Neuronal stem cell (in vitro differentiated cells): ENCODE results near the gene RANBP1.

Experiments
- DNase-seq: peaks from one replicate; pipeline ENCODE4 v3.0.0-alpha.2; 2013; ENCODE audit warnings: low spot score
- H2AFZ ChIP-seq: one replicate; pipeline ENCODE4 v1.6.1; 2013; ENCODE audit warnings: mild to moderate bottlenecking, low read length, inconsistent platforms
- H2AK5ac ChIP-seq: 2 replicates; pipeline ENCODE4 v1.6.1; 2013; ENCODE audit warnings: low read depth, mild to moderate bottlenecking, inconsistent platforms, low read length, moderate library complexity, mixed read lengths
- H2BK120ac ChIP-seq: 2 replicates; pipeline ENCODE4 v1.6.1; 2013; ENCODE audit warnings: low read depth, mild to moderate bottlenecking, inconsistent platforms, low read length, moderate library complexity, mixed read lengths
- H2BK12ac ChIP-seq: one replicate; pipeline ENCODE4 v1.6.1; 2013; ENCODE audit warnings: low read length, inconsistent platforms
- H2BK15ac ChIP-seq: 2 replicates; pipeline ENCODE4 v1.6.1; 2013; ENCODE audit warnings: mild to moderate bottlenecking, low read length, inconsistent platforms, mixed read lengths
- H2BK5ac ChIP-seq: one replicate; pipeline ENCODE4 v1.6.1; 2013; ENCODE audit warnings: inconsistent platforms, mild to moderate bottlenecking, low read length, moderate library complexity
- H3K14ac ChIP-seq: one replicate; pipeline ENCODE4 v1.6.1; 2013; ENCODE audit warnings: low read length, inconsistent platforms
- H3K18ac ChIP-seq: 2 replicates; pipeline ENCODE4 v1.6.1; 2013; ENCODE audit warnings: low read length, inconsistent platforms
- H3K23ac ChIP-seq: 2 replicates; pipeline ENCODE4 v1.6.1; 2013; ENCODE audit warnings: low read depth, mild to moderate bottlenecking, mixed read lengths, low read length, inconsistent platforms; ENCODE audit not compliant: poor library complexity
- H3K27ac ChIP-seq: replicated peaks from 3 replicates; pipeline ENCODE4 v1.5.1; 2013; ENCODE audit warnings: low read length, inconsistent platforms
- H3K27me3 ChIP-seq, 3 experiments: 2 replicates each; pipeline ENCODE4 v1.6.1; 2013; ENCODE audit warnings: low read length in 3 of 3, mild to moderate bottlenecking in 2 of 3, inconsistent platforms in 1 of 3, low read depth in 1 of 3, mixed read lengths in 1 of 3, moderate library complexity in 1 of 3; ENCODE audit not compliant: control insufficient read depth in 3 of 3, insufficient read depth in 3 of 3
- H3K36me3 ChIP-seq, 2 donors: replicated peaks in 1 of 2; 2 replicates each; pipeline ENCODE4 v1.6.1; 2013; ENCODE audit warnings: low read length in 2 of 2; ENCODE audit not compliant: control insufficient read depth in 2 of 2, insufficient read depth in 2 of 2
- H3K4ac ChIP-seq: 2 replicates; pipeline ENCODE4 v1.6.1; 2013; ENCODE audit warnings: inconsistent platforms, mild to moderate bottlenecking, low read length, moderate library complexity
- H3K4me1 ChIP-seq, 2 donors: 1 replicate in 1 of 2; 2 replicates in 1 of 2; pipeline ENCODE4 v1.6.1; 2013; ENCODE audit warnings: low read length in 2 of 2, low read depth in 1 of 2; ENCODE audit not compliant: control insufficient read depth in 2 of 2, insufficient read depth in 1 of 2
- H3K4me2 ChIP-seq: one replicate; pipeline ENCODE4 v1.6.1; 2013; ENCODE audit warnings: mild to moderate bottlenecking, low read length, inconsistent platforms; ENCODE audit not compliant: insufficient read depth, poor library complexity, severe bottlenecking
- H3K4me3 ChIP-seq, 2 donors: 2 replicates each; pipeline ENCODE4 v1.5.1; 2013; ENCODE audit warnings: low read length in 2 of 2, mild to moderate bottlenecking in 2 of 2, inconsistent platforms in 1 of 2, moderate library complexity in 1 of 2
- H3K79me1 ChIP-seq: one replicate; pipeline ENCODE4 v1.6.1; 2013; ENCODE audit warnings: low read depth, mild to moderate bottlenecking, inconsistent platforms, low read length, moderate library complexity
- H3K9ac ChIP-seq: one replicate; pipeline ENCODE4 v1.6.1; 2013; ENCODE audit warnings: mild to moderate bottlenecking, low read depth, low read length, inconsistent platforms; ENCODE audit not compliant: poor library complexity
- H3K9me3 ChIP-seq, 2 donors: replicated peaks in 1 of 2; 2 replicates each; pipeline versions ENCODE3 to v1.6.1; 2013; ENCODE audit warnings: low read length in 2 of 2, mild to moderate bottlenecking in 2 of 2, inconsistent platforms in 1 of 2, low read depth in 1 of 2, mixed read lengths in 1 of 2, moderate library complexity in 1 of 2; ENCODE audit not compliant: control insufficient read depth in 2 of 2, insufficient read depth in 1 of 2
- H4K8ac ChIP-seq: one replicate; pipeline ENCODE4 v1.6.1; 2013; ENCODE audit warnings: low read depth, mild to moderate bottlenecking, inconsistent platforms, low read length, moderate library complexity
- H4K91ac ChIP-seq: one replicate; pipeline ENCODE4 v1.6.1; 2013; ENCODE audit warnings: low read length, low read depth, mild to moderate bottlenecking, inconsistent platforms; ENCODE audit not compliant: poor library complexity
- WGBS, 2 donors: extraction: QIAGEN DNeasy Blood & Tissue Kit; methylation state at CpG; one replicate each; pipeline ENCODE4 v1.1.7; 2013; ENCODE audit warnings: missing lambda C conversion rate in 2 of 2, mixed read lengths in 1 of 2; ENCODE audit not compliant: insufficient read length in 2 of 2, insufficient replicate concordance in 1 of 2; ENCODE audit errors: extremely low coverage in 2 of 2; 5-methylcytosine and 5-hydroxymethylcytosine counted together

The RANBP1 gene

GRCh38 chr22:20160041-20160440 is 44.1 kb downstream of the RANBP1 start:
- H3K4me3 ChIP-seq: no peak overlapping the region
- no peak overlapping the region for H3K4ac ChIP-seq
- no peak overlapping the region for H3K14ac ChIP-seq
- WGBS, 2 donors: no CpG with 5 or more reads among the region's 10 CpGs
- no peak overlapping the region for H3K27ac ChIP-seq
- H3K4me2 ChIP-seq: no peak overlapping the region
- H3K9me3 ChIP-seq: peaks cover 0 to 2% of the 10 kb centered on the region in 2 donors
- no peak overlapping the region for H4K8ac ChIP-seq
- peaks cover 8 to 21% of the 10 kb centered on the region in 2 donors for H3K4me1 ChIP-seq
- H3K23ac ChIP-seq: no peak overlapping the region
- H2BK12ac ChIP-seq: no peak overlapping the region
- H2AK5ac ChIP-seq: no peak overlapping the region
- no peaks in the 10 kb centered on the region for H3K27me3 ChIP-seq
- no peak overlapping the region for H3K18ac ChIP-seq
- H3K9ac ChIP-seq: no peak overlapping the region
- no peak for DNase-seq
- no peak overlapping the region for H2BK5ac ChIP-seq
- H2AFZ ChIP-seq: no peak overlapping the region
- no peaks in the 10 kb centered on the region for H3K36me3 ChIP-seq
- H4K91ac ChIP-seq: no peak overlapping the region
- H3K79me1 ChIP-seq: no peaks in the 10 kb centered on the region
- no peak overlapping the region for H2BK120ac ChIP-seq
- no peak overlapping the region for H2BK15ac ChIP-seq

GRCh38 chr22:20164863-20165262 is 49.0 kb downstream of the RANBP1 start:
- no CpG with 5 or more reads among the region's 11 CpGs for WGBS, 2 donors
- Histone ChIP-seq H3K79me1 (no peaks in the 10 kb centered on the region), H3K4me2 (no peak overlapping the region), H2BK15ac (no peak overlapping the region), H3K4me3 (no peak overlapping the region), H2BK12ac (peak overlapping the region; percentile 16), H3K9me3 (no peaks in the 10 kb centered on the region), H2AFZ (no peak overlapping the region), H4K91ac (no peak overlapping the region), H3K18ac (no peak overlapping the region), H3K14ac (no peak overlapping the region), H3K27me3 (peaks cover 0 to 13% (median 0%) of the 10 kb centered on the region in 3 experiments), H4K8ac (peak overlapping the region; percentile 43), H3K9ac (no peak overlapping the region), H2BK5ac (no peak overlapping the region), H2BK120ac (no peak overlapping the region), H3K4me1 (no peaks in the 10 kb centered on the region), H3K27ac (no peak overlapping the region), H3K4ac (no peak overlapping the region), H3K23ac (no peak overlapping the region), H3K36me3 (no peaks in the 10 kb centered on the region), H2AK5ac (no peak overlapping the region)
- no peak for DNase-seq

- no peak overlapping the region for H4K91ac ChIP-seq
- H3K18ac ChIP-seq: no peak overlapping the region
- H3K4me1 ChIP-seq: no peaks in the 10 kb centered on the region
- peaks cover 0 to 18% (median 0%) of the 10 kb centered on the region in 3 experiments for H3K27me3 ChIP-seq
- no peaks in the 10 kb centered on the region for H3K79me1 ChIP-seq
- H3K4ac ChIP-seq: no peak overlapping the region
- H2AFZ ChIP-seq: no peak overlapping the region
- no peak overlapping the region for H2BK5ac ChIP-seq
- DNase-seq: no peak
- peak overlapping the region; percentile 56 for H3K14ac ChIP-seq
- H2BK12ac ChIP-seq: no peak overlapping the region
- H2BK120ac ChIP-seq: no peak overlapping the region
- H2BK15ac ChIP-seq: no peak overlapping the region
- no peak overlapping the region for H3K9ac ChIP-seq
- H4K8ac ChIP-seq: no peak overlapping the region
- H3K23ac ChIP-seq: peak overlapping the region; percentile 73
- WGBS, 2 donors: no CpG with 5 or more reads among the region's 12 CpGs
- no peak overlapping the region for H3K4me2 ChIP-seq
- no peak overlapping the region for H3K4me3 ChIP-seq
- no peak overlapping the region for H3K27ac ChIP-seq
- H2AK5ac ChIP-seq: peak overlapping the region; percentile 40
- H3K36me3 ChIP-seq: no peaks in the 10 kb centered on the region
- H3K9me3 ChIP-seq: no peaks in the 10 kb centered on the region
Measured at GRCh38 chr22:20165421-20165820, 49.5 kb downstream of the RANBP1 start.

GRCh38 chr22:20165913-20166312 is 50.0 kb downstream of the RANBP1 start:
- Histone ChIP-seq H3K4me1 (no peaks in the 10 kb centered on the region), H2AK5ac (no peak overlapping the region), H2BK12ac (no peak overlapping the region), H2BK15ac (no peak overlapping the region), H3K9ac (no peak overlapping the region), H3K9me3 (no peaks in the 10 kb centered on the region), H2AFZ (no peak overlapping the region), H3K14ac (no peak overlapping the region), H3K4me2 (no peak overlapping the region), H2BK5ac (no peak overlapping the region), H3K23ac (peak overlapping the region; percentile 80), H3K79me1 (no peaks in the 10 kb centered on the region), H4K8ac (no peak overlapping the region), H3K4me3 (peak overlapping the region in 1 of 2 donors; percentile 64), H2BK120ac (no peak overlapping the region), H4K91ac (no peak overlapping the region), H3K4ac (no peak overlapping the region), H3K27me3 (peaks cover 0 to 23% (median 0%) of the 10 kb centered on the region in 3 experiments), H3K36me3 (no peaks in the 10 kb centered on the region), H3K27ac (no peak overlapping the region), H3K18ac (no peak overlapping the region)
- no peak for DNase-seq
- WGBS, 2 donors: no CpG with 5 or more reads among the region's 7 CpGs
